Prostate gland (tissue), 2 donors: ENCODE results near the gene LSAMP. TPM values are rescaled to one million over a fixed set of nuclear protein-coding genes. Genes with fewer than 3 reads are reported as not detected.

Source experiments
- DNase-seq: peaks from one replicate; pipeline ENCODE4 v3.0.0-alpha.2; 2019; ENCODE audit warnings: low spot score
- H3K27ac ChIP-seq, 2 donors: fragments of 200-600 bp; sonication (generic); 2 replicates each; pipeline ENCODE4 v1.5.1; 2017 to 2019
- H3K27me3 ChIP-seq: fragments of 200-600 bp; sonication (generic); replicated peaks from 2 replicates; pipeline ENCODE4 v1.5.1; 2019; ENCODE audit not compliant: insufficient read depth
- H3K36me3 ChIP-seq, 2 donors: fragments of 200-600 bp; sonication (generic); 1 replicate in 1 of 2; 2 replicates in 1 of 2; pipeline versions ENCODE4 v1.5.1 to v1.8.1; 2017 to 2019
- H3K4me1 ChIP-seq: fragments of 200-600 bp; sonication (generic); replicated peaks from 2 replicates; pipeline ENCODE4 v1.5.1; 2019
- H3K4me3 ChIP-seq, 2 donors: fragments of 200-600 bp; sonication (generic); 2 replicates each; pipeline ENCODE4 v1.5.1; 2017 to 2019
- H3K9me3 ChIP-seq: fragments of 200-600 bp; sonication (generic); 2 replicates; pipeline ENCODE4 v1.5.1; 2017
- POLR2A ChIP-seq: fragments of 450-650 bp; IDR thresholded peaks from one replicate; pipeline ENCODE4 v1.6.1; 2016; ENCODE audit warnings: antibody characterized with exemption, mild to moderate bottlenecking
- POLR2AphosphoS5 ChIP-seq: sonication (generic); formaldehyde crosslinking; IDR thresholded peaks from one replicate; pipeline ENCODE4 v1.6.1; 2017; ENCODE audit warnings: antibody characterized with exemption
- WGBS: methylation state at CpG from one replicate; pipeline ENCODE4 v1.1.5; 2018; 5-methylcytosine and 5-hydroxymethylcytosine counted together
- intact Hi-C: fragments of 100-400 bp; cut with DNase I; formaldehyde crosslinking; loops from one replicate; pipeline ENCODE4 v1.14.2; 2022
- total RNA-seq, 2 donors: library from RNA; depleted of rRNA; stranded (reverse); fragments of >200 nt; gene quantifications; one replicate each; pipeline ENCODE4 v1.1.0, GENCODE V29; 2016
- TF ChIP-seq, protein P1 (sequence below), 4 experiments: fragments of 200-600 bp in 2 of 4; fragments of 450-650 bp in 2 of 4; sonication (generic) in 2 of 4; IDR thresholded peaks; 1 replicate in 3 of 4; 2 replicates in 1 of 4; pipeline ENCODE4 v1.5.1; 2016 to 2019; ENCODE audit warnings: antibody characterized with exemption in 4 of 4, mild to moderate bottlenecking in 2 of 4, moderate library complexity in 2 of 4

LSAMP gene
- total RNA-seq, 2 donors from 2014 or later: 15.4 to 38.0 TPM

DNA sequence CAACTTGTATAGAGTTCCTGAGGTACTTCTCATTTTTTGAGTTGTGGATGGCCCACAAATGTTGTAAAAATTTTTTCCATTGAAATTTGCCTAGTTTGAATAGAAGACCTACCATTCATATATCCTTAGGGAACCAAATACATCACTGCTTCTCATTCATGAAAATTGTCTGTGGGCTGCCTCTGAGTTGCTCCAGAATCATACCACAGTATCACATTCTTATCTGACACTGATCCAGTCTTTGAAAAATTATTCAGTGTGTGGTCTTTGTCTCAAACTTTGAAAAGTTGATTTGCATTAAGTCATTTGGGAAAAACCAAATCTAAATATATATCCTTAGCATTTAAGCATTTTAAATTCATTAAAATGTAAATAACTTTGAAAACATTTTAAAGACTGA lies 321.1 kb downstream of the LSAMP start:
- no peak overlapping the region for H3K4me3 ChIP-seq
- no peaks in the 10 kb centered on the region for H3K9me3 ChIP-seq
- no peak overlapping the region for H3K27ac ChIP-seq
- intact Hi-C loops: no loop called here
- no peak for DNase-seq
- H3K4me1 ChIP-seq: no peaks in the 10 kb centered on the region
- no peak for TF ChIP-seq POLR2AphosphoS5
- TF ChIP-seq POLR2A: no peak
- TF ChIP-seq, protein P1, sequence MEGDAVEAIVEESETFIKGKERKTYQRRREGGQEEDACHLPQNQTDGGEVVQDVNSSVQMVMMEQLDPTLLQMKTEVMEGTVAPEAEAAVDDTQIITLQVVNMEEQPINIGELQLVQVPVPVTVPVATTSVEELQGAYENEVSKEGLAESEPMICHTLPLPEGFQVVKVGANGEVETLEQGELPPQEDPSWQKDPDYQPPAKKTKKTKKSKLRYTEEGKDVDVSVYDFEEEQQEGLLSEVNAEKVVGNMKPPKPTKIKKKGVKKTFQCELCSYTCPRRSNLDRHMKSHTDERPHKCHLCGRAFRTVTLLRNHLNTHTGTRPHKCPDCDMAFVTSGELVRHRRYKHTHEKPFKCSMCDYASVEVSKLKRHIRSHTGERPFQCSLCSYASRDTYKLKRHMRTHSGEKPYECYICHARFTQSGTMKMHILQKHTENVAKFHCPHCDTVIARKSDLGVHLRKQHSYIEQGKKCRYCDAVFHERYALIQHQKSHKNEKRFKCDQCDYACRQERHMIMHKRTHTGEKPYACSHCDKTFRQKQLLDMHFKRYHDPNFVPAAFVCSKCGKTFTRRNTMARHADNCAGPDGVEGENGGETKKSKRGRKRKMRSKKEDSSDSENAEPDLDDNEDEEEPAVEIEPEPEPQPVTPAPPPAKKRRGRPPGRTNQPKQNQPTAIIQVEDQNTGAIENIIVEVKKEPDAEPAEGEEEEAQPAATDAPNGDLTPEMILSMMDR (IDR thresholded peaks at IDR 0.05): no peak
- no peaks in the 10 kb centered on the region for H3K27me3 ChIP-seq
- H3K36me3 ChIP-seq: no peaks in the 10 kb centered on the region

DNA sequence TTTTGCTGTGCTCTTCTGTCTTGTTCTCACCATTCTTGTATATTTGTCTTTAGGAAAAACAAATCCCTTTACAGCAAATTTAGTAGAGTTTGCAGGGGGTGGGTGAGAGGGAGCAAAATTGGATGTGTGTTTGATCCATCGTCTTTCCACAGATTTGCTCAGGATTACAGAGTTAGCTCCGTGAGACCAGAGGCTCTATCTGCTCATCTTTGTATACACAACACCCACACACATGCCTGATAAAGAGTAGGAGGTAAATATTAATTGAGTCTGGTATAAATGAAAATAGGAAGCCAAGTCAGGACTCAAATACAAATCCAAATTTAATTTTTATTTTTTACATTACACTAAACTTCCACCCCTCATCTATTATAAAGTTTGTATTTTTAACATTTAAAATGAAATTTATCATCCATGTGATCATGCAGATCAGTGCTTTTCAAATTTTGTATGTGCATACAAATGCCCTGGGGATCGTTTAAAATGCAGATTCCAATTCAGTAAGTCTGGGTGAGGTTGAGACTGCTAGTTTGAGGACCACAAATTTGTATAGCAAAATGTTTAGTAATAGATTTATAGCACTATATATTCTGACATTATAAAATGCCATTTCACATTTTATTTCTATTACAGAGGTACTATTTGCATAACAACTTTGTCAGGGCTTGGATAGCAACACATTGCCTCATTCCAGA lies 326.7 kb downstream of the LSAMP start:
- TF ChIP-seq, protein P1 (IDR thresholded peaks at IDR 0.05): no peak
- TF ChIP-seq POLR2AphosphoS5: no peak
- Histone ChIP-seq H3K27ac (no peak overlapping the region), H3K4me1 (no peaks in the 10 kb centered on the region), H3K4me3 (no peak overlapping the region), H3K9me3 (no peaks in the 10 kb centered on the region), H3K36me3 (no peaks in the 10 kb centered on the region), H3K27me3 (no peaks in the 10 kb centered on the region)
- intact Hi-C loops: no loop called here
- no peak for DNase-seq
- 24% methylated on average over 3 of the region's 3 CpGs for WGBS

DNA sequence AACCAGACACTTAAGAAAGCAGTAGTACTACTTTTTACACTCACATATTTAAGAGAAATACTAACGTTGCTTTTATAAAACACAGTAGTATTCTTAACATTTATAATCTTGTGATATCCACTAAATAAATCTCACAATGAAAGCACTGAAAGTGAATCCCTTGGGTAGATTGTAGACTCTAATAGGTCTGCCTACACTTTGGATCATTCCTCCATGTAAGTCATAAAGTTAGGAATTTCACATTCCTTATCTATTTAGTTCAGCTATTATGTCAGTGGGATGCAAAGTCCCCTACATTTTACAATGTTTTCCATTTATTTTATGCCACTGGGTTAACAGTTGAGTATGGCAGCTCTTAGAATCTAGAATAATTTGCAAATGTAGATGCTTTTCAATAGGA lies 330.7 kb downstream of the LSAMP start:
- TF ChIP-seq, protein P1 (IDR thresholded peaks at IDR 0.05): no peak
- TF ChIP-seq POLR2A (no peak), POLR2AphosphoS5 (no peak)
- Histone ChIP-seq H3K4me1 (no peaks in the 10 kb centered on the region), H3K36me3 (no peaks in the 10 kb centered on the region), H3K27ac (no peak overlapping the region), H3K9me3 (no peaks in the 10 kb centered on the region), H3K4me3 (no peak overlapping the region), H3K27me3 (no peaks in the 10 kb centered on the region)
- intact Hi-C loops: no loop called here
- DNase-seq: no peak
- WGBS: 25% methylated on average over 1 of the region's 1 CpG

DNA sequence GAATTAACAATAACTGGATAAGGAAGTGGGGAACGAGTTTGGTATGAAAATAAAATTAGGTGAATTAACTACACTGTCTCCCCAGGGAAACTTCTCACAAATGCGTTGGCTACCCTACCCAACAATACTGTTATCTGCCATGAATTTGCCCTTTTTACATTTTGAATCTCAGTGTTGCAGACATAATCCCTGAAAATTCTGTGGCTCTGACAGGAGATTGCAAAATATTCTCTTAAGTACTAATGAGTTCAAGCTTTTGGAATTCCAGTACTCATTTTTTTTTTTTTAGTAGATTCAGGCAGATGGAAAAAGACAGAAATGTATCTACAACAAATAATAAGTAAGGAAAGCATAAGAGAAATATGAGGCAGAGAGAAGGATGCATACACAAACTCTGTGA lies 332.6 kb downstream of the LSAMP start:
- no peaks in the 10 kb centered on the region for H3K27me3 ChIP-seq
- H3K27ac ChIP-seq: no peak overlapping the region
- H3K4me3 ChIP-seq: no peak overlapping the region
- intact Hi-C loops: no loop called here
- WGBS: 59% methylated on average over 2 of the region's 2 CpGs
- no peak for TF ChIP-seq POLR2A
- TF ChIP-seq, protein P1 (IDR thresholded peaks at IDR 0.05): no peak
- TF ChIP-seq POLR2AphosphoS5: no peak
- DNase-seq: no peak
- H3K4me1 ChIP-seq: no peaks in the 10 kb centered on the region
- no peaks in the 10 kb centered on the region for H3K9me3 ChIP-seq
- H3K36me3 ChIP-seq: no peaks in the 10 kb centered on the region

DNA sequence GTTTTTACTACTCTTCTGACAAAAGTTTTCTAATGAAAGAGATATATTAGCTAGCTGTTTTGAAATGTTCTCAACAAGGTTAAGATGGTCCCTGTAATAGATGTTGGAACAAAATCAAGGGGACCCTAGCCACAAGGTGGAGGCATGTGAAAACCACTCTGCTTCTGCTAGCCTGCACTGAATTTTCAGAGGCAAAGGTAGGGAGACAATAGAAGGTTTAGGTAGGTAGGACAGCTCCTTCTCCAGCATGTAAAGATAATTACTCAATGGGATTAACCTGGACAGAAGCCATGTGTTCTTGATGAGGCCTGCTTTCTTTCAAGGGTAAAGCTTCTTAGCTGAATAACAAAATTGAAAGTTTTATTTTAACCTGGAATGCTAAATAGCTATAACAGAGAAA lies 333.5 kb downstream of the LSAMP start:
- intact Hi-C loops: no loop called here
- TF ChIP-seq, protein P1 (IDR thresholded peaks at IDR 0.05): no peak
- TF ChIP-seq POLR2A (no peak), POLR2AphosphoS5 (no peak)
- no peaks in the 10 kb centered on the region for H3K9me3 ChIP-seq
- no peaks in the 10 kb centered on the region for H3K4me1 ChIP-seq
- H3K27ac ChIP-seq: no peak overlapping the region
- H3K27me3 ChIP-seq: no peaks in the 10 kb centered on the region
- DNase-seq: no peak
- no peak overlapping the region for H3K4me3 ChIP-seq
- H3K36me3 ChIP-seq: no peaks in the 10 kb centered on the region
